ENCODE results near the gene OR1E2.
"Not testable (repeated sequence)": the region's sequence is repeated elsewhere in the genome, so short reads cannot be mapped to it uniquely, and the experiment has no call there.

The OR1E2 gene

DNA sequence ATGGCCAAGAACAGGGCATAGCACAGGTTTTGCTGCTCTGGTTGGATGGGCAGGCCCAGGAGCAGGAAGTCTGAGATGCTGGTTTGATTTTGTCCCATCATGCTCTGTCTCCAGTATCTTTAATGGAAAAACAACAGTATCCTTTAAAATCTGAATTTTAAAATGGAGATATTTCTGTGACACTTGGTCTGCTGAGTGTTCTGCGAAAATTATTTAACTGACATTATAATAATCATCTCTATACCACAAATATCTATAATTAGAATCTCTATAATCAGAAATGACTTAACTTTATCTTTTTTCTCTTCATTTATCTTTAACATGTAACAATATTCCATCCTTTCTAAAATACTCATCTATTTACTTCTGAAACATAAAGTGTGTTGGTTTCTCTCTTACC, 35.3 kb downstream of the OR1E2 start, which contains the start of gene OR1E1:
OR1E1 (minus strand) TSS at position 101 of the 400 bp plus-strand sequence; CDS start at position 101, 0 bp downstream.
- Histone ChIP-seq H3K27ac (no peak within 1 kb of the TSS), H3K4me3 (no peak within 1 kb of the TSS)
- DNase-seq (ENCODE audit: low spot score) = no peak
- TF ChIP-seq, protein P1, sequence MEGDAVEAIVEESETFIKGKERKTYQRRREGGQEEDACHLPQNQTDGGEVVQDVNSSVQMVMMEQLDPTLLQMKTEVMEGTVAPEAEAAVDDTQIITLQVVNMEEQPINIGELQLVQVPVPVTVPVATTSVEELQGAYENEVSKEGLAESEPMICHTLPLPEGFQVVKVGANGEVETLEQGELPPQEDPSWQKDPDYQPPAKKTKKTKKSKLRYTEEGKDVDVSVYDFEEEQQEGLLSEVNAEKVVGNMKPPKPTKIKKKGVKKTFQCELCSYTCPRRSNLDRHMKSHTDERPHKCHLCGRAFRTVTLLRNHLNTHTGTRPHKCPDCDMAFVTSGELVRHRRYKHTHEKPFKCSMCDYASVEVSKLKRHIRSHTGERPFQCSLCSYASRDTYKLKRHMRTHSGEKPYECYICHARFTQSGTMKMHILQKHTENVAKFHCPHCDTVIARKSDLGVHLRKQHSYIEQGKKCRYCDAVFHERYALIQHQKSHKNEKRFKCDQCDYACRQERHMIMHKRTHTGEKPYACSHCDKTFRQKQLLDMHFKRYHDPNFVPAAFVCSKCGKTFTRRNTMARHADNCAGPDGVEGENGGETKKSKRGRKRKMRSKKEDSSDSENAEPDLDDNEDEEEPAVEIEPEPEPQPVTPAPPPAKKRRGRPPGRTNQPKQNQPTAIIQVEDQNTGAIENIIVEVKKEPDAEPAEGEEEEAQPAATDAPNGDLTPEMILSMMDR (IDR thresholded peaks at IDR 0.05) = no peak

DNA sequence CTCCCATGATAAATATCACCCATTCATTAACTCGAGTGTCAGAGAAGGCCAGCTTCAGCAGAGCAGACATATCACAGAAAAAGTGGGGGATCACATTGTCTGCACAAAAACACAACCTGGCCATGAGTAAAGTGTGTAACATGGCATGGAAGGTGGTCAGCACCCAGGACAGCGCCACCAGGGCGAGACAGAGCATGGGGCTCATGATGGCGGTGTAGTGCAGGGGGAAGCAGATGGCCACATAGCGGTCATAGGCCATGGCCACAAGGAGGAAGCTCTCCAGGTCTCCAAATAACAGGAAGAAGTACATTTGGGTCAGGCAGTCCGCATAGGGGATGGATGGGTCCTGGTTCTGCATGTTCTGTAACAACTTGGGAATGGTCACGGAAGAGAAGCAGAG, 35.8 kb downstream of the OR1E2 start:
- not testable (repeated sequence) for DNase-seq (ENCODE audit: low spot score); H3K4me3 ChIP-seq; H3K27ac ChIP-seq

DNA sequence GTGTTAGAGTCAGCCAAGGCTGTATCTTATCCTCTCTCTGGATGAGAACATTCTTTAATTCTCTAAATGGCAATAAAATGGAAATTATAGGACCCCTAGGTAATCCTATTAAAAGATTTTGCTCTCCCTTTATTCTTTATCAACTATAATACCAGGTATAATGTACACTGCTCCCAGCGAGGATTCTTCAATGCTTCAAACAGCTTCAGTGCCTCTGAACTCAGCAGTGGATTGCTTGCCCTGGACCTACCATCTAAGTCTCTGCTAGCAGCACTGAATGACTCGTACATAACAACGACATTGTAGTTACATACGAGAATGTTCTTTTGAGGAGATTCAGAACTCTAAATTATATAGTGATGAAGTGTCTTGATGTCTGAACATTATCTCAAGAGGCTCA, 43.9 kb downstream of the OR1E2 start:
- no peak overlapping the region for H3K4me3 ChIP-seq
- H3K27ac ChIP-seq = no peak overlapping the region
- TF ChIP-seq, protein P1 (IDR thresholded peaks at IDR 0.05) = no peak
- DNase-seq (ENCODE audit: low spot score) = no peak

DNA sequence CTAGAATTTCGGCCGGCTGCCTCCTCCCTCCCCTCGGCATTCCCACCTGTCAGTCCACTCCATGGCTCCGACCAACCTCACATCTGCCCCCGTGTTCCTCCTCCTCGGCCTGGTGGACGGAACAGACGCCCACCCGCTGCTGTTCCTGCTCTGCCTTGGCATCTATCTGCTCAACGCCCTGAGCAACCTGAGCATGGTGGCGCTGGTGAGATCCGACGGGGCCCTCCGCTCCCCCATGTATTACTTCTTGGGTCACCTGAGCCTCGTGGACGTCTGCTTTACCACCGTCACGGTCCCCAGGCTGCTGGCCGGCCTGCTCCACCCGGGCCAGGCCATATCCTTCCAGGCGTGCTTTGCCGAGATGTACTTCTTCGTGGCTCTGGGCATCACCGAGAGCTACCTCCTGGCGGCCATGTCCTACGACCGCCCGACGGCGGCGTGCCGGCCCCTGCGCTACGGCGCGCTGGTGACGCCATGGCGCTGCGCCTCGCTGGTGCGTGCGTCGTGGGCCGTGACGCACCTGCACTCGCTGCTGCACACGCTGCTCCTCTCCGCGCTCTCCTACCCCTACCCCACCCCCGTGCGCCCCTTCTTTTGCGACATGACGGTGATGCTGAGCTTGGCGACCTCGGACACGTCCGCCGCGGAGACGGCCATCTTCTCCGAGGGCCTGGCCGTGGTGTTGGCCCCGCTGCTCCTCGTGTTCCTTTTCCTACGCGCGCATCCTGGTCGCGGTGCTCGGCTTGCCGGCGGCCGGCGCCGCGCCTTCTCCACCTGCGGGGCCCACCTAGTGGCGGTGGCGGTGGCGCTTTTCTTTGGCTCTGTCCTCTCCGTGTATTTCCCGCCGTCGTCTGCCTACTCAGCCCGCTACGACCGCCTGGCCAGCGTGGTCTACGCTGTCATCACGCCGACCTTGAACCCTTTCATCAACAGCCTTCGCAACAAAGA, 47.5 kb downstream of the OR1E2 start, which contains the start of gene OR3A2:
OR3A2 (minus strand) TSS at position 440 of the 948 bp plus-strand sequence.
- no peak for DNase-seq (ENCODE audit: low spot score)

More for the DNA sequence above, 47.5 kb downstream of the OR1E2 start, which contains the start of gene OR3A2:
- no peak within 1 kb of the TSS for H3K27ac ChIP-seq
- TF ChIP-seq, protein P1 (IDR thresholded peaks at IDR 0.05) = no peak
- peak within 1 kb of the TSS; percentile 15 for H3K4me3 ChIP-seq
